ENCODE measurements around the gene SDR9C7.
"Not testable (repeated sequence)": the region's sequence is repeated elsewhere in the genome, so short reads cannot be mapped to it uniquely, and the experiment has no call there.

Gene SDR9C7

DNA sequence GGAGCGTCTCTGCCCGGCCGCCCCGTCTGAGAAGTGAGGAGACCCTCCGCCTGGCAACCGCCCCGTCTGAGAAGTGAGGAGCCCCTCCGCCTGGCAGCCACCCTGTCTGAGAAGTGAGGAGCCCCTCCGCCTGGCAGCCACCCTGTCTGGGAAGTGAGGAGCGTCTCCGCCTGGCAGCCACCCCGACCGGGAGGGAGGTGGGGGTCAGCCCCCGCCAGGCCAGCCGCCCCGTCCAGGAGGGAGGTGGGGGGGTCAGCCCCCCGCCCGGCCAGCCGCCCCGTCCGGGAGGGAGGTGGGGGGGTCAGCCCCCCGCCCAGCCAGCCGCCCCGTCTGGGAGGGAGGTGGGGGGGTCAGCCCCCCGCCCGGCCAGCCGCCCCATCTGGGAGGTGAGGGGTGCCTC lies 29.3 kb upstream of the SDR9C7 start:
- not testable (repeated sequence) for H3K27me3 ChIP-seq (ENCODE audit: control insufficient read depth, insufficient read depth, low read length); H3K9ac ChIP-seq (ENCODE audit: low read length); H3K4me1 ChIP-seq (ENCODE audit: control insufficient read depth, insufficient read depth, low read length); H3K4me3 ChIP-seq (ENCODE audit: low read length); H3K36me3 ChIP-seq (ENCODE audit: control insufficient read depth, insufficient read depth, low read length); H3K27ac ChIP-seq (ENCODE audit: low read depth, low read length)

DNA sequence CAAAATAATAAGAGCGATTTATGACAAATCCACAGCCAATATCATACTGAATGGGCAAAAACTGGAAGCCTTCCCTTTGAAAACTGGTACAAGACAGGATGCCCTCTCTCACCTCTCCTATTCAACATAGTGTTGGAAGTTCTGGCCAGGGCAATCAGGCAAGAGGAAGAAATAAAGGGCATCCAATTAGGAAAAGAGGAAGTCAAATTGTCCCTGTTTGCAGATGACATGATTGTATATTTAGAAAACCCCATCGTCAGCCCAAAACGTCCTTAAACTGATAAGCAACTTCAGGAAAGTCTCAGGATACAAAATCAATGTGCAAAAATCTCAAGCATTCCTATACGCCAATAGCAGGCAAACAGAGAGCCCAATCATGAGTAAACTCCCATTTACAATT lies 28.0 kb upstream of the SDR9C7 start:
- not testable (repeated sequence) for H3K4me1 ChIP-seq (ENCODE audit: control insufficient read depth, insufficient read depth, low read length); H3K4me3 ChIP-seq (ENCODE audit: low read length); H3K36me3 ChIP-seq (ENCODE audit: control insufficient read depth, insufficient read depth, low read length); H3K27ac ChIP-seq (ENCODE audit: low read depth, low read length); H3K27me3 ChIP-seq (ENCODE audit: control insufficient read depth, insufficient read depth, low read length); H3K9ac ChIP-seq (ENCODE audit: low read length)

DNA sequence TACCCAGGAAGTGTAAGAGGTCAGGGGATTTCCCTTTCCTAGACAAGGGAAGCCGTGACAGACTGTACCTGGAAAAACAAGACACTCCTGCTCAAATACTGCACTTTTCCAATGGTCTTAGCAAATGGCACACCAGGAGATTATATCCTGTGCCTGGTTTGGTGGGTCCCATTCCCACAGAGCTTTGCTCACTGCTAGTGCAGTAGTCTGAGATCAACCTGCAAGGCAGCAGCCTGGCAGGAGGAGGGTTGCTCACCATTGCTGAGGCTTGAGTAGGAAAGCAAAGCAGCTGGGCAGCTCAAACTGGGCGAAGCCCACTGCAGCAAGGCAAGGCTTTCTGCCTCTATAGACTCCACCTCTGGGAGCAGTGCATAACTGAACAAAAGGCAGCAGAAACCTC lies 24.2 kb upstream of the SDR9C7 start:
- H3K9ac ChIP-seq (ENCODE audit: low read length) = no peak overlapping the region
- H3K27ac ChIP-seq (ENCODE audit: low read depth, low read length) = no peak overlapping the region
- no peaks in the 10 kb centered on the region for H3K27me3 ChIP-seq (ENCODE audit: control insufficient read depth, insufficient read depth, low read length)
- no peaks in the 10 kb centered on the region for H3K4me1 ChIP-seq (ENCODE audit: control insufficient read depth, insufficient read depth, low read length)
- H3K4me3 ChIP-seq (ENCODE audit: low read length) = no peak overlapping the region
- no peaks in the 10 kb centered on the region for H3K36me3 ChIP-seq (ENCODE audit: control insufficient read depth, insufficient read depth, low read length)

DNA sequence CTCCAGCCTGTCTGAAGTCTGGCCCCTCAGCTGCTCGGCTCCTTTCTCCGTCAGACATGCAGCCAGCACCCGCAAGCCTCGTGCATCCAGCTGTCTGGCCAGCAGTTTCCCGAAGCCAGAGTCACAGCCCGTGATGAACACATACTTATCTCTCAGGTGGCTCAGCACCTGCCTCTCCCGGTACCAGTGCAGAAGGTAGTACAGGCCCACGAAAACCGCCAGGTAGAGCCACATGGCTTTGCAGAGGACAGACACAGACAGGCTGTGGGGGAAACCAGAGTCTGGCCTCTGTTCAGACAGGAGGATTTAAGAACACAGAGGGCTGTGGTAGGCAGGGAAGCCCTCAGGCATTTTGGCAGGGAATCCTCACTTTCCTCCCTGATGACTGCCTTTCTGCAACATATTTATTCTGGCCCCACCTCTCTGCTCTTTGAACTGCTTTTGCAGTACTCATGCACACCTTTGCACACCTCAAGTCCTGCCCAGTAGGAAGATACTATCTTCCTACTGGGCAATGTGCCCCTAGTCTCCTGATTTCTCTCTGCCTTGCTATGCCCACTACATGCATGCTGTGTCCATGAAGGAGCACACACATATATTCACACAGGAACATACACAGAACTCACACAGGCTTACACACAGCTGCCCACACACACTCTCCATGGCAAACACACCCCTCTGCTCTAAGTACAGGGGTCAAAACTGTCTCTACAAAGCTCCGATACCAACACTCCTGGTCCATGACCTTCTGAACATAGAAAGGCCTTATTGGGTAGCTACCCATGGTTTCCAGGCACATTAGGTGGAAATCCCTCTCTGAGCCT lies 23.2 kb upstream of the SDR9C7 start, which contains the start of gene RDH16:
Gene RDH16, minus strand, starts transcription at position 380 of the 824 bp plus-strand sequence. Its CDS starts 146 bp downstream, at position 234.
- Histone ChIP-seq H3K4me1 (ENCODE audit: control insufficient read depth, insufficient read depth, low read length) (no peaks in the 10 kb centered on the region), H3K27me3 (ENCODE audit: control insufficient read depth, insufficient read depth, low read length) (no peaks in the 10 kb centered on the region), H3K9ac (ENCODE audit: low read length) (no peak within 1 kb of the TSS), H3K36me3 (ENCODE audit: control insufficient read depth, insufficient read depth, low read length) (no peaks in the 10 kb centered on the region), H3K4me3 (ENCODE audit: low read length) (no peak within 1 kb of the TSS), H3K27ac (ENCODE audit: low read depth, low read length) (no peak within 1 kb of the TSS)

DNA sequence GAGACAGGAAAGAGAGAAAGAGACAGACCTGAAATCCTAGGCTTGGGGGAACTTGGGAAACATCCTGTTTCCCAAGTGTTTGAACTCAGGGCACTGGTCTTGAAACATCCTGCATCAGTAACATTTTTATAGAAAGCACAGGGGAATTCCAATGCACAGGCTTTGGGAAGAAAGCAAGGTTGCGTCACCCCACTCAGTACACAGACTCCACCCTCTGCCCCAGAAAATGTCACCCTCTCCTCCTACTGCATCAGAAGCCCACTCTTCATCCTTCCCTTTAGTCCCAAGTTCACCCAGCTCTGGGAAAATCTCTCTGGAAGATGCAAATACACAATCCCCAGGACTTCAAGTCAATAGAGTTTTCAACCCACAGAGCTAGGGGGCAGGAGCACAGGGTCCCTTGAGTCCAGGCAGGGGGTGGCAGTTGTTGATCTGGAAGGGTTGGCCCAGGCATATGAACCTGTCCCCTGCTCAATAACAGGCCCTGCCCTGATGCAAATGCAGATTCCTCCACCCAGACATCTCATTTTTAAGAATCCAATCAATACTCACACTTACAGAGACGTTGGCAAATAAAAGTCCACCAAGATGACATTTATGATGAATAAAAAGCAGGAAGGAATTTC lies 21.5 kb upstream of the SDR9C7 start:
- H3K4me3 ChIP-seq (ENCODE audit: low read length) = no peak overlapping the region
- H3K36me3 ChIP-seq (ENCODE audit: control insufficient read depth, insufficient read depth, low read length) = no peaks in the 10 kb centered on the region
- no peak overlapping the region for H3K27ac ChIP-seq (ENCODE audit: low read depth, low read length)
- no peaks in the 10 kb centered on the region for H3K27me3 ChIP-seq (ENCODE audit: control insufficient read depth, insufficient read depth, low read length)
- H3K4me1 ChIP-seq (ENCODE audit: control insufficient read depth, insufficient read depth, low read length) = no peaks in the 10 kb centered on the region
- H3K9ac ChIP-seq (ENCODE audit: low read length) = no peak overlapping the region

DNA sequence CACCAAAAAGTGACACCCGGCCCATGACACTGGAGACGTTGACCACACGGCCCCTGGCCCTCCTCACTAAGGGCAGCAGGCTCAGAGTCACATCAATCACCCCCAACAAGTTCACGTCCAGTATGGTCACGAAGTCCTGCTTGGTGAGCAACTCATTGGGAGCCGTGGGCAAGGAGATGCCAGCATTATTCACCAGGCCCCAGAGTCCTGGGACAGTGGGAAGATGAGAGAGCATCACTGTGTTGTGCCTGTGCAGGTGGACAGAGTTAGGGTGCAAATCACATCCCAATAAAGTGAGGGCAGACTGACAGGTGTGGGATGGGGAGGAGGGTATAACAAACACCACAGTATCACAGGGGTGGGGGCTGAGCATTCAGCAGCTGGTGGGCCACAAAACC lies 20.7 kb upstream of the SDR9C7 start:
- Histone ChIP-seq H3K36me3 (ENCODE audit: control insufficient read depth, insufficient read depth, low read length) (no peaks in the 10 kb centered on the region), H3K27me3 (ENCODE audit: control insufficient read depth, insufficient read depth, low read length) (no peaks in the 10 kb centered on the region), H3K27ac (ENCODE audit: low read depth, low read length) (no peak overlapping the region), H3K4me1 (ENCODE audit: control insufficient read depth, insufficient read depth, low read length) (no peaks in the 10 kb centered on the region), H3K4me3 (ENCODE audit: low read length) (no peak overlapping the region), H3K9ac (ENCODE audit: low read length) (no peak overlapping the region)

DNA sequence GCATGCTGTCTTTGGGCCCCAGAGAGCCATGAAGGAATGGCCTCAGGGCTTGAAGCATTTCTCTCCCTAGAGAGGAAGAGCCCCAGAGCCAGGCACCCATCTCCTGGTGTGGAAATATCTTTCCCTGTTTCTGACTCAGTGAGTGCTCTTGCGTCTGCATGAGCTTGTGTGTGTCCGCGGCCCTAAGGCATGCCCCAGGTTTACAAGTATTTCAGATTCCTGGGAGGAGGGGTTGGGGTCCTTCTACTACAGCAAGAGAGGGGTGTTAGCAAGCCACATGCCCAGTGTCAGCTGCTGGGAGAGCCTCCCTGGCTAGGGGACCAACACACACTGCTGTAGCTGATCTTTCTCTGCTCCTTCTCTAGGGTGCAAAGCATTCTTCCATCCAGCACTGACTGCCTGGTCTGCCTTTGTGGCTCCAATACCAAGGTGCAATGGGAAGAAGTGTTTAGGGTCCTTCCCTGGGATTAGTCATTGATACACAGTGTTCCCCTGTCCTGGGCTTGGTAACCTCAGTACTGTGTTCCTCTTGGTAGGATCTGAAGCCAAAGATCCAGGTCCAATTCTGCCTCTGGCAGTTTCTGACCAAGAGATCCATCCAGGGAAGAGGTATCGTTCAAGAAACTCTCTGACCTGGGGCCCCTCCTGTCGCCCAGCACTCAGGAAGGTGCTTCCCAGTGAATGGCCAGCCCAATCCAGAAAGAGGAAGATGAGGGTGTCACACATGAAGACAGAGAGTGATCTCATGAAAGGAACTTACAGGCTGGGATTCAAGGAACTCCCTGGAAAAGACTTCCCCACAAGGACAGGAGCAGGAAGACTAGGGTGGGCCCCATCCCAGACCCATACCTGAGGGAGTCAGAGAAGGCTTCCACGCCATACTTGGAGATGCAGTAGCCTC lies 20.1 kb upstream of the SDR9C7 start:
- no peak overlapping the region for H3K9ac ChIP-seq (ENCODE audit: low read length)
- H3K4me3 ChIP-seq (ENCODE audit: low read length) = no peak overlapping the region
- H3K4me1 ChIP-seq (ENCODE audit: control insufficient read depth, insufficient read depth, low read length) = no peaks in the 10 kb centered on the region
- no peaks in the 10 kb centered on the region for H3K27me3 ChIP-seq (ENCODE audit: control insufficient read depth, insufficient read depth, low read length)
- no peak overlapping the region for H3K27ac ChIP-seq (ENCODE audit: low read depth, low read length)
- no peaks in the 10 kb centered on the region for H3K36me3 ChIP-seq (ENCODE audit: control insufficient read depth, insufficient read depth, low read length)

DNA sequence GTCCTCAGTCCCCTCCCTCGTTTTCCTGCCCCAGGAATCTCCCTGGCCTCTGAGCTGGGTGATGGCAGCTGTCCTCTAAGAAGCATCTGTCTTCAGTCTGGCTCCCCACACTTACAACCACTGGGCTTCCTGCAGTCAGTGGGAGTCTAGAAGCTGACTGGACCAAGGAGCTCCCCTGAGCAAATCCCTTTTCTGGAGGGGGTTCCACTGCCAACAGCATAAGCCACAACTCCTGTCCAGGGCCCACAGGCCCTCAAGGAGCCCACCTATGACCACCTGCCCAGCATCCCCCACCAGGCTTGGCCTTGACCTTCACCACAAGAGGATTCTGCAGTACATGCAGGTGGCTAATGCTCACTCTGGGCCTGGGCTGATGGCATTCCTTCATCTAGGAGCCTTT lies 19.1 kb upstream of the SDR9C7 start:
- Histone ChIP-seq H3K27me3 (ENCODE audit: control insufficient read depth, insufficient read depth, low read length) (no peaks in the 10 kb centered on the region), H3K4me1 (ENCODE audit: control insufficient read depth, insufficient read depth, low read length) (no peaks in the 10 kb centered on the region), H3K27ac (ENCODE audit: low read depth, low read length) (no peak overlapping the region), H3K9ac (ENCODE audit: low read length) (no peak overlapping the region), H3K36me3 (ENCODE audit: control insufficient read depth, insufficient read depth, low read length) (no peaks in the 10 kb centered on the region), H3K4me3 (ENCODE audit: low read length) (no peak overlapping the region)

DNA sequence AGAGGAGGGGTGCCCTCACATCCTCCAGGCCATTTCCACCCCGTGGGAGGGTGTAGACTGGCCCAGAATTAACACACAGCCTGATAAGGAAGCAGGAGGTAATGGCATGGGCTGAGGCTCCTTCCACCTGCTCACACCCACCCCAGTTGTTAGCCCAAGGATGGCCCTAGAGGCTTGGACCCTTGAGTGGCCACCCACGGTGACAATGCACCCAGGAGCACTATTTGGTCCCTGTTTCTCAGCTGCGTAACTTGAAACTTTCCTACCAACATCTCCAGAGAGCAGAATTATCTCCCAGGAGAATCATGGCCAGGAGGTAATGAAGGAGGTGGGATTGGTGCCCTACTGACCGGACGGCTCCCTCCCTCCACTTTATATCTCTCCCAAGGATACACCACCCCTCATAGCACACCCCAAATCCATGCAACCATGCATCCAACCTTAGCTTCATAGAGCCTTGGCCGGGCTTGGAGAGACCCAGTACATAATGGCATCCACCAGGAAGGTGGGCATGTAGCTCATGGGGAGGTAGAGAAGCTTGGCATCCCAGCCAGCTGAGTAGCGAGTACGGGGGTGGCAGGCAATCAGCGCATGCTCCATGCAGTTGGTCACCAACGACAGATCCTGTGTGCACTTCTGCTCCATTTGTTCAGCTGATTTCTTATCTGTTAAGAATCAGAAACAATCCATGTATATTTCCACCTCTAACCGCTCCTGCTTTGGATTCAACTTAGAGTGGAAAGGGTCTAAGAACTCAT lies 17.6 kb upstream of the SDR9C7 start:
- no peak overlapping the region for H3K4me3 ChIP-seq (ENCODE audit: low read length)
- no peak overlapping the region for H3K27ac ChIP-seq (ENCODE audit: low read depth, low read length)
- H3K27me3 ChIP-seq (ENCODE audit: control insufficient read depth, insufficient read depth, low read length) = no peaks in the 10 kb centered on the region
- H3K9ac ChIP-seq (ENCODE audit: low read length) = no peak overlapping the region
- no peaks in the 10 kb centered on the region for H3K36me3 ChIP-seq (ENCODE audit: control insufficient read depth, insufficient read depth, low read length)
- no peaks in the 10 kb centered on the region for H3K4me1 ChIP-seq (ENCODE audit: control insufficient read depth, insufficient read depth, low read length)

DNA sequence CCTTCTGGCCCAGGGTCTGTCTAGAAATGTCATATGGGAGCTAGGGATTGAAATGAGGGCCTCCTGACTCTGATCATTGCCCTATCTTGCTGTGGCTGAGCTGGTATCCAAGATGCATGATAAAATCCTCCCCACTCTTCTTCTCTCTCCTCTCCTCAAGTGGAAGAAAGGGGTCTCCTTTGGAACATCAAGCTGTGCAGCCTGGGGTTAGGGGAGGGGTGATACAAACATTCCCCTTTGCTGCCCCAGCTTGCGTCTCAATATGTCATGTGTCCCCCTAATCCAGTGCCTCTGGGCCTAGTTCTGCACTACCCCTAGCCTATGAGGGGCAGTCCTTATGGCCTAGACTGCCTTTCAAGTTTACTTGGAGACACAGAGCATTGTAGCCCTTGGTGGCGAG lies 14.7 kb upstream of the SDR9C7 start:
- Histone ChIP-seq H3K36me3 (ENCODE audit: control insufficient read depth, insufficient read depth, low read length) (no peaks in the 10 kb centered on the region), H3K27me3 (ENCODE audit: control insufficient read depth, insufficient read depth, low read length) (no peaks in the 10 kb centered on the region), H3K4me3 (ENCODE audit: low read length) (no peak overlapping the region), H3K9ac (ENCODE audit: low read length) (no peak overlapping the region), H3K27ac (ENCODE audit: low read depth, low read length) (no peak overlapping the region), H3K4me1 (ENCODE audit: control insufficient read depth, insufficient read depth, low read length) (no peaks in the 10 kb centered on the region)

DNA sequence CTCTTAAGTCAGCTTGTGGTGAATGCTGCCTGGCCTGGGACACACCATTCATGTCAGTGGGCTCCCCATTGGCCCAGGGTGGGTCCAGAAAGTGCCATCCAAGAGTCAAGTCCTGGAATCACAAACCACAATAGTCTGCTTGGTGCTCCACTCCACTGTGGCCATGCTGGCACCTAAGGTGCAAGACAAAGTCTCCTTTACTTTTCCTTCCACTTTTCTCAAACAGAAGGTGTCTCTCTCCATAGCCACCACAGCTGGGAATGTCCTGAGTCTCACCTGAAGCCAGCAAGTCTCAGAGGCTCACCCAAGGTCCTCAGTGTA lies 14.2 kb upstream of the SDR9C7 start:
- H3K27ac ChIP-seq (ENCODE audit: low read depth, low read length) = no peak overlapping the region
- H3K27me3 ChIP-seq (ENCODE audit: control insufficient read depth, insufficient read depth, low read length) = no peaks in the 10 kb centered on the region
- no peaks in the 10 kb centered on the region for H3K36me3 ChIP-seq (ENCODE audit: control insufficient read depth, insufficient read depth, low read length)
- H3K4me3 ChIP-seq (ENCODE audit: low read length) = no peak overlapping the region
- H3K4me1 ChIP-seq (ENCODE audit: control insufficient read depth, insufficient read depth, low read length) = no peaks in the 10 kb centered on the region
- H3K9ac ChIP-seq (ENCODE audit: low read length) = no peak overlapping the region

All from rectal smooth muscle tissue (tissue), 1 donor.